ENCODE measurements around the gene OR11G2. TPM values are rescaled to one million over a fixed set of nuclear protein-coding genes. Genes with fewer than 3 reads are reported as not detected.
"Not testable (repeated sequence)": the region's sequence is repeated elsewhere in the genome, so short reads cannot be mapped to it uniquely, and the experiment has no call there.

OR11G2 gene
- total RNA-seq, 1 experiment from 2014 or later: not detected

DNA sequence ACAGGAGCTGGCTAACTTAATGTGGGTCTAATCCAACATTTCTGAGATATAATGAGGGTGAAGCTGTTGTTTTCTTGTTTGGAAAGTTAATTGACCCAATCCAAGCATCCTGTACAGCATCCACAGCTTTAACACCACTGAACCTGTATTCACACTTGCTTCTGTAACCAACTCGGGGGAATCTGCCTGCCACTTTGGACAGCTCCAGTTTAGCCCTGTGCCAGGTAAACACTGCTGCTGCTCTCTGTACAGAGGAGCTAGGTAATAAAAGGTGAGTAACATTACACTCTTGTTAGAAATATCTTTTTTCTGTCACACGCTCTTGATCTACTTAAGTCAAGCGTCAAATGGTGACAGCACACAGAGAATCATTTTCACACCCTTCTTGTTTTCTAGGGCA is 700 bp downstream of the OR11G2 start:
- intact Hi-C loops (cut with micrococcal nuclease): no loop called here
- no TSS peak for BruUV-seq (replicated peaks)

DNA sequence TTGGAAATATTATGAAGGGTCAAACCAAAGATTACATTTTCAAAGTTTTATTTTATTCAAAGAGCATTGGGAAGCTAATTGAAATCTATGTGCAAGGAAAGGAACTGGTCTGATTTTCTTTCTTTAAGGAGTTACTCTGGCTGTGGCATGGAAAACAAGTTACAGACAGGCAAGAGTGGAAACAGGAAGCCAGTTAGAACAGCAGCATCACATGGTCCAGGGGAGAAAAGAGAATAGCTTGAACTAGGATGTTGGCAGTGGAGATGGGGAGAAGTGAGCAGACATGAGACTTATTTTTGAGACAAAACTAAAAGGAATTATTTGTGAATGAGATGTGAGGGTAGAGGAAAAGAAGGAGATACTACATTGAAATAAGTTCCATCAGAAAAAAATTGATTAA is 3.4 kb downstream of the OR11G2 start:
- Histone ChIP-seq H3K9ac (ENCODE audit: low read length) (no peak overlapping the region), H4K20me1 (ENCODE audit: low read length) (no peaks in the 10 kb centered on the region), H3K4me2 (ENCODE audit: low read length) (no peak overlapping the region), H3F3A (ENCODE audit: low read length, unreplicated experiment) (no peaks in the 10 kb centered on the region), H3K79me2 (ENCODE audit: low read length) (no peaks in the 10 kb centered on the region), H3K27me3 (ENCODE audit: low read length) (peaks cover 53% of the 10 kb centered on the region), H3K9me2 (replicated peaks; ENCODE audit: low read length) (no peaks in the 10 kb centered on the region), H3K9me3 (ENCODE audit: low read length) (no peaks in the 10 kb centered on the region), H3K4me3 (ENCODE audit: low read length) (no peak overlapping the region), H3K4me1 (ENCODE audit: insufficient read depth, low read length) (no peaks in the 10 kb centered on the region), H2AFZ (ENCODE audit: low read length) (no peak overlapping the region), H3K36me3 (ENCODE audit: low read depth, low read length) (no peaks in the 10 kb centered on the region), H3K27ac (ENCODE audit: low read length) (no peak overlapping the region)
- intact Hi-C loops (cut with micrococcal nuclease): no loop called here
- no TSS peak for BruUV-seq (replicated peaks)
- DNase-seq (no peak), ATAC-seq (no peak)
- ChIA-PET POLR2A (ENCODE audit: unreplicated experiment) (no interaction called here), CTCF (no interaction called here)
- TF ChIP-seq, protein P1, sequence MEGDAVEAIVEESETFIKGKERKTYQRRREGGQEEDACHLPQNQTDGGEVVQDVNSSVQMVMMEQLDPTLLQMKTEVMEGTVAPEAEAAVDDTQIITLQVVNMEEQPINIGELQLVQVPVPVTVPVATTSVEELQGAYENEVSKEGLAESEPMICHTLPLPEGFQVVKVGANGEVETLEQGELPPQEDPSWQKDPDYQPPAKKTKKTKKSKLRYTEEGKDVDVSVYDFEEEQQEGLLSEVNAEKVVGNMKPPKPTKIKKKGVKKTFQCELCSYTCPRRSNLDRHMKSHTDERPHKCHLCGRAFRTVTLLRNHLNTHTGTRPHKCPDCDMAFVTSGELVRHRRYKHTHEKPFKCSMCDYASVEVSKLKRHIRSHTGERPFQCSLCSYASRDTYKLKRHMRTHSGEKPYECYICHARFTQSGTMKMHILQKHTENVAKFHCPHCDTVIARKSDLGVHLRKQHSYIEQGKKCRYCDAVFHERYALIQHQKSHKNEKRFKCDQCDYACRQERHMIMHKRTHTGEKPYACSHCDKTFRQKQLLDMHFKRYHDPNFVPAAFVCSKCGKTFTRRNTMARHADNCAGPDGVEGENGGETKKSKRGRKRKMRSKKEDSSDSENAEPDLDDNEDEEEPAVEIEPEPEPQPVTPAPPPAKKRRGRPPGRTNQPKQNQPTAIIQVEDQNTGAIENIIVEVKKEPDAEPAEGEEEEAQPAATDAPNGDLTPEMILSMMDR (conservative IDR thresholded peaks at IDR 0.05; ENCODE audit: low read depth, low read length): no peak
- TF ChIP-seq EZH2 (IDR thresholded peaks at IDR 0.05; ENCODE audit: low read length, unreplicated experiment) (no peak), EZH2phosphoT487 (IDR thresholded peaks at IDR 0.05; ENCODE audit: borderline replicate concordance, low read length) (no peak)

More for the DNA sequence above, 700 bp downstream of the OR11G2 start:
- Histone ChIP-seq H2AFZ (ENCODE audit: low read length) (no peak overlapping the region), H3K79me2 (ENCODE audit: low read length) (no peaks in the 10 kb centered on the region), H3K9me3 (ENCODE audit: low read length) (no peaks in the 10 kb centered on the region), H3K4me3 (ENCODE audit: low read length) (no peak overlapping the region), H3K9me2 (replicated peaks; ENCODE audit: low read length) (no peaks in the 10 kb centered on the region), H3K27me3 (ENCODE audit: low read length) (peaks cover 45% of the 10 kb centered on the region), H4K20me1 (ENCODE audit: low read length) (no peaks in the 10 kb centered on the region), H3K9ac (ENCODE audit: low read length) (no peak overlapping the region), H3K4me1 (ENCODE audit: insufficient read depth, low read length) (no peaks in the 10 kb centered on the region), H3K4me2 (ENCODE audit: low read length) (no peak overlapping the region), H3K27ac (ENCODE audit: low read length) (no peak overlapping the region), H3K36me3 (ENCODE audit: low read depth, low read length) (no peaks in the 10 kb centered on the region), H3F3A (ENCODE audit: low read length, unreplicated experiment) (no peaks in the 10 kb centered on the region)
- ChIA-PET POLR2A (ENCODE audit: unreplicated experiment) (no interaction called here), CTCF (no interaction called here)
- no peak for ATAC-seq
- no peak for TF ChIP-seq EZH2phosphoT487 (IDR thresholded peaks at IDR 0.05; ENCODE audit: borderline replicate concordance, low read length)
- TF ChIP-seq, protein P1 (conservative IDR thresholded peaks at IDR 0.05; ENCODE audit: low read depth, low read length): no peak
- no peak for TF ChIP-seq EZH2 (IDR thresholded peaks at IDR 0.05; ENCODE audit: low read length, unreplicated experiment)
- no peak for DNase-seq

DNA sequence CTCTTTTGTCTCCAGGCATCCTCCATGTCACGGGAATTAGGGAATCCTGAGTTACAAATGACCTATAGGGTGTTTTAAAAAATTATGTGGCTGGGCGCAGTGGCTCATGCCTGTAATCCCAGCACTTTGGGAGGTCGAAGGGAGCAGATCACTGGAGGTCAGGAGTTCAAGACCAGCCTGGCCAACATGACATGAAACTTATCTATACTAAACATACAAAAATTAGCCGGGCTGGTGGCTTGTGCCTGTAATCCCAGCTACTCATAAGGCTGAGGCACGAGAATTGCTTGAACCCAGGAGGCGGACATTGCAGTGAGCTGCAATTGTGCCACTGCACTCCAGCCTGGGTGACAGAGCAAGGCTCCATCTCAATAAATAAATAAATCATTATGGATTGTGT is 4.5 kb downstream of the OR11G2 start:
- POLR2A ChIA-PET (ENCODE audit: unreplicated experiment); H3K9ac ChIP-seq (ENCODE audit: low read length); H3K79me2 ChIP-seq (ENCODE audit: low read length); BruUV-seq (replicated peaks); ATAC-seq; intact Hi-C loops (cut with micrococcal nuclease); H3K27ac ChIP-seq (ENCODE audit: low read length); H3K4me3 ChIP-seq (ENCODE audit: low read length); H4K20me1 ChIP-seq (ENCODE audit: low read length); H3K4me1 ChIP-seq (ENCODE audit: insufficient read depth, low read length); H2AFZ ChIP-seq (ENCODE audit: low read length); H3K4me2 ChIP-seq (ENCODE audit: low read length); DNase-seq; CTCF ChIA-PET; H3F3A ChIP-seq (ENCODE audit: low read length, unreplicated experiment); H3K9me2 ChIP-seq (replicated peaks; ENCODE audit: low read length); H3K9me3 ChIP-seq (ENCODE audit: low read length); H3K36me3 ChIP-seq (ENCODE audit: low read depth, low read length): not testable (repeated sequence)
- peaks cover 53% of the 10 kb centered on the region for H3K27me3 ChIP-seq (ENCODE audit: low read length)

Data from PC-3 (cell line).